GM12865 (cell line): ENCODE data around the gene FIBCD1.

Experiments
- DNase-seq: peaks from one replicate; pipeline ENCODE4 v3.0.0; 2010; ENCODE audit warnings: low read depth
- H3K4me3 ChIP-seq: 2 replicates; pipeline ENCODE4 v1.5.1; 2011; ENCODE audit warnings: mild to moderate bottlenecking, low read depth, low read length, control low read depth
- CTCF ChIP-seq: IDR thresholded peaks from 2 replicates; pipeline ENCODE4 v1.5.1; 2011; ENCODE audit warnings: low read length, control low read depth, low read depth, inconsistent platforms; ENCODE audit not compliant: insufficient read depth; ENCODE audit errors: missing control alignments

FIBCD1 gene

GRCh38 chr9:130904070-130905044, 34.7 kb downstream of the FIBCD1 start:
- TF ChIP-seq CTCF: no peak
- no peak for DNase-seq
- no peak overlapping the region for H3K4me3 ChIP-seq

- TF ChIP-seq CTCF: no peak
- H3K4me3 ChIP-seq: no peak overlapping the region
- DNase-seq: no peak
Observed at GRCh38 chr9:130903194-130904069, 35.6 kb downstream of the FIBCD1 start.

GRCh38 chr9:130902204-130903185, 36.6 kb downstream of the FIBCD1 start:
- H3K4me3 ChIP-seq: no peak overlapping the region

GRCh38 chr9:130901498-130902203, 37.4 kb downstream of the FIBCD1 start:
- no peak for DNase-seq
- no peak for TF ChIP-seq CTCF
- H3K4me3 ChIP-seq: no peak overlapping the region

More at GRCh38 chr9:130902204-130903185, 36.6 kb downstream of the FIBCD1 start:
- no peak for DNase-seq
- no peak for TF ChIP-seq CTCF

GRCh38 chr9:130900701-130901497, 38.1 kb downstream of the FIBCD1 start:
- no peak for TF ChIP-seq CTCF
- no peak overlapping the region for H3K4me3 ChIP-seq
- no peak for DNase-seq
